ENCODE results near the gene LRRC3B.

Gene LRRC3B

GRCh38 chr3:26713091-26713490, 90.5 kb downstream of the LRRC3B start:
- no peak for DNase-seq

DNA sequence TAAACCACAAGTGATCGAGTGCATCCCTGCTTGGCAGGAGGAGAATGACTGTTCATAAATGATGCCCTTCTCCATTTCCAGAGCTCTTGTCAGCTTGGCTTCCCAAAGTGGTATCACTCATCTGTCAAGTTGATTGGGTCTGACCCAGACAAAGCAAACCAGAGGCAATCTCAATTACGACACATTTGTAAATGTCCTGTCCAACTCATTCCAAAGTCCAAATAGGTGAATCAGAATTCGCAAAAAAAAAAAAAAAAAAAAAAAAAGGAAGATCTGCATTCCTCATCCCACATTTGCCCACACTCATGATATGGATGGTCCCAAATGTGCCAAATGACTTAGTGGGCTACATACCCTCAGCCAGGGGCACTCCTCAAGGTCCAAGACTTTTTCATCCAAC, 91.9 kb downstream of the LRRC3B start:
- no peak for DNase-seq

DNA sequence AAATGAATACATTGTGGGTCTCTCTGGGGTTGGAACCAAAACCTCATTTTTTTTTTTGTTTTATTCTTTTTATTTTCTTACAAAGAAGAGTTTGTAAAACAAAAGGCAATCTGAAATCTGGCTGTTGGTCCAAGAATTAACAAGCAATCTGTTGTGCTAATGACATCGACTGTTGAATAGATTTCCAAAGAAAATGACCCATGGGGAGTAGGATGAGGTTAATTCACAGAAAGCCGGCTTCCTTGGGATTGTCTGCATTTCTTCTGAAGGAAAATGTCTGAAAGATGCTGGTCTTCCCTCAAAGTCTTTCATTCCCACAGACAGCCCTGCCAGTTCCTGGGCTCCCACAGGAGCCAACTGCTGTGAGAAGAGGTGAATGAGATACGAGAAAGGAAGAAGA, 92.9 kb downstream of the LRRC3B start:
- DNase-seq = no peak

DNA sequence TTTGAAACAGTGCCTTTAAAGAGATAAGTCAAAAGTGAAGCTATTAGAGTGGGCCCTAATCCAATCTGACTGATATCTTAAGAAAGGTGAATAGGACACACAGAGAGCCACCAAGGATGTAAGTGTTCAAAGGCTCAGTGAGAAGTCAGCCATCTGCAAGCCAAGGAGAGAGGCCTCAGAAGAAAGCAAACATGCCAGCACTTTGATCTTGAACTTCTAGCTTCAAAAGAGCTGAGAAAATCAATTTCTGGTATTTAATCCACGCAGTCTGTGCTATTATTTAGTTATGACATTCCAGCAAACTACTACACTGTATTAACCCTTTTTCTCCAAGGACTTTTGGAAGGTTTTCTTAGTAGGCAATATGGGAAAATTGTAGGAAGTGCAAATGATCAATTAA, 95.7 kb downstream of the LRRC3B start:
- no peak for DNase-seq

GRCh38 chr3:26719134-26719533, 96.6 kb downstream of the LRRC3B start:
- DNase-seq = no peak

DNA sequence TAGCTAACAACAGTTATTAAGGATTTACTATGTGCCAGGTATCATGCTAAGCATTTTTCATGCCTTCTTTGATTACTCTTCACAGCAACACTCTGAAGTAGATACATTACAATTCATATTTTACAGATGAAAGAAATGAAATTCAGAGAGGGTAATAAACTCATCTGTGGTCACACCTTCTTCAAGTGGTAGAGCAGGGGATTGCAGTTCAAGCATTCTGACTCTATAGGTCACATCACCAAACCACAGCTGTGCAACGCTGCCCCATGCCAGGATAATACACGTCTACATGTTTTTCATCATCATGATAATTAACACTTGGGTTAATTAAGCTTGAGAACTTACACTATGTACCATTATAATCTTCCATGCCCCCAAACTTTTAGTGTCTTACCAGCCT, 98.5 kb downstream of the LRRC3B start:
- no peak for DNase-seq

DNA sequence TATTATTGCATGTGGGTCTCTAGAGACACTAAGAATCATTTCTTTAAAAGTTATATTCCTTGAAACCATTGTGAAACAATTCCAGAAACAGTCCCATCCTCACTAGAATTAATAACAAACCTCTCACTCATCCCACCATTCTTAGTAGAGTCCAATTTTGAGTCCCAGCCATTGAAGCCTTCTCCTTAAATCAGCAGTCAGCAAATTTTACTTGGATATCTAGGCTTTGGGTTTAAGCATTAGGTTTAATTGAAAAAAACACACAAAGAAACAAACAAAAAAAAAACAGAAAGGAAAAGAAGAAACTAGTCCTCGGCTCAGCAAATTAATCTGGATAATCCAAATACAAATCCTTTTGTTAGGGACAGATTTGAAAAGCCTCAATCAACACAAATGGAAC, 109.3 kb downstream of the LRRC3B start:
- no peak for DNase-seq

DNA sequence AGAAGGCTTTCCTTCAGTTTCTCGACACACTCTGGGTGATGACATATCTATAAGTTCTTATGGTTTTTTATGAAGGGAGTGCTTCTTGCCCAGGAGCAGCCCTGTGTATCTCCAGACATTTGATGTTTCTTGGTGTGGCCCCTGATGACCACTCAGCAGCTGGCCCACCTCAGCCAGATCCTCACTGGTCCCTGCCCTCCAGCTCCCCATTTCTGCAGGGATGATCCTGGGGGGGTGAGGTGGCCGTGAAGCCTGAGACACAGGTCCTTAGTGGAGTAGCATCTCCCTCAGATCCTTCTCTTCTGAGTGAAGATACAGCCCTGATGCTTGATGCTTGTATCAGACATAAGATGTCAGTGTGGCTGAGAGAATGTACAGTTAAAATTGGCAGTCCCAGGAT, 127.7 kb downstream of the LRRC3B start:
- DNase-seq = no peak

- DNase-seq = no peak
These were observed 129.9 kb downstream of the LRRC3B start for GRCh38 chr3:26752466-26752865.

DNA sequence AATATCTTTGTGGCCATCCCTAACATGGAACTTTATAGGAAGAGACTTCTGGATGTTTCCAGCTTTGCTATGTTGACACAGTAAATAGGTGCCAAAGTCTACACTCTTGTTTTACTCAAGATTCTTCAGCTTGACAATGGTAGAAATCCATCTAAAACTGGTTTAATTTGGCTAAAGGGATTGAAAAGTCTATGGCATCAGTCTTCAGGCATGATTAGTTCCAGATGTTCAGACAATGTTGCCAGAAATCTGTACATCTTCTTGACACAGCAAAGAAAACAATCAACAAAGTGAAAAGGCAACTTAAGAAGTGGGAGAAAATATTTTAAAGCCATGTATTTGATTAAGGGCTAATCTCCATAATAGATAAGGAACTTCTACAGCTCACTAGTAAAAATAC, 130.5 kb downstream of the LRRC3B start:
- DNase-seq = no peak

- no peak for DNase-seq
These were observed 135.4 kb downstream of the LRRC3B start for GRCh38 chr3:26757978-26758377.

Data from NCI-H2081 treated with DMSO at 0.1 percent for 48 hours (cell line).